Measurements from ENCODE around the gene ZFHX3.

GRCh38 chr16:73065632-73066330 lies 17.9 kb upstream of the ZFHX3 start:
- TF ChIP-seq EZH2 (IDR thresholded peaks at IDR 0.05; ENCODE audit: insufficient read depth, poor library complexity, severe bottlenecking) (no peak), EZH2phosphoT487 (IDR thresholded peaks at IDR 0.05; ENCODE audit: insufficient read depth, low read depth) (no peak)

All from GM23248 (cell line).